GM12872 (cell line): ENCODE results near the gene NAB1.

Source experiments
- TF ChIP-seq, protein P1 (sequence below): IDR thresholded peaks from 3 replicates; pipeline ENCODE4 v1.5.1; 2011; ENCODE audit warnings: low read depth, mild to moderate bottlenecking, low read length, moderate library complexity; ENCODE audit not compliant: insufficient read depth

NAB1 gene

DNA sequence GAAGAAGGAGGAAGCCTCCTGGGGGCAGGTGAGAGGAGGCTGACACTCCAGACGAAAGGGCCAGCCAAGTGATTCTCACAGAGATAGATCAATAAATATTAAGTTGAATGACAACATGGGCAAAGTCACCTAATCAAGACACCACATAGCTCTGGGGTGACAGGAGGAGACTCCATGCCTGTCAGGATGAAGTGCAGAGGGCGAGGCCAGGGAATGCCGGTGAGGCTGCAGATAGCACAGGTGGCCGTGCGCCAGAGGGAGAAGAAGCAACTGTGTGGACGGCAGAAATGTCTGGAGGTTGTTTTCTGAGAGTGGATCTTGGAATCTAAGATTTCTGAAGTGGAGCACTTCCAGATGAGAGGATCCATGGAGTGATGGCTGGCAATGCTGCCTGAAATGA, 71.4 kb downstream of the NAB1 start:
- TF ChIP-seq, protein P1, sequence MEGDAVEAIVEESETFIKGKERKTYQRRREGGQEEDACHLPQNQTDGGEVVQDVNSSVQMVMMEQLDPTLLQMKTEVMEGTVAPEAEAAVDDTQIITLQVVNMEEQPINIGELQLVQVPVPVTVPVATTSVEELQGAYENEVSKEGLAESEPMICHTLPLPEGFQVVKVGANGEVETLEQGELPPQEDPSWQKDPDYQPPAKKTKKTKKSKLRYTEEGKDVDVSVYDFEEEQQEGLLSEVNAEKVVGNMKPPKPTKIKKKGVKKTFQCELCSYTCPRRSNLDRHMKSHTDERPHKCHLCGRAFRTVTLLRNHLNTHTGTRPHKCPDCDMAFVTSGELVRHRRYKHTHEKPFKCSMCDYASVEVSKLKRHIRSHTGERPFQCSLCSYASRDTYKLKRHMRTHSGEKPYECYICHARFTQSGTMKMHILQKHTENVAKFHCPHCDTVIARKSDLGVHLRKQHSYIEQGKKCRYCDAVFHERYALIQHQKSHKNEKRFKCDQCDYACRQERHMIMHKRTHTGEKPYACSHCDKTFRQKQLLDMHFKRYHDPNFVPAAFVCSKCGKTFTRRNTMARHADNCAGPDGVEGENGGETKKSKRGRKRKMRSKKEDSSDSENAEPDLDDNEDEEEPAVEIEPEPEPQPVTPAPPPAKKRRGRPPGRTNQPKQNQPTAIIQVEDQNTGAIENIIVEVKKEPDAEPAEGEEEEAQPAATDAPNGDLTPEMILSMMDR: no peak

DNA sequence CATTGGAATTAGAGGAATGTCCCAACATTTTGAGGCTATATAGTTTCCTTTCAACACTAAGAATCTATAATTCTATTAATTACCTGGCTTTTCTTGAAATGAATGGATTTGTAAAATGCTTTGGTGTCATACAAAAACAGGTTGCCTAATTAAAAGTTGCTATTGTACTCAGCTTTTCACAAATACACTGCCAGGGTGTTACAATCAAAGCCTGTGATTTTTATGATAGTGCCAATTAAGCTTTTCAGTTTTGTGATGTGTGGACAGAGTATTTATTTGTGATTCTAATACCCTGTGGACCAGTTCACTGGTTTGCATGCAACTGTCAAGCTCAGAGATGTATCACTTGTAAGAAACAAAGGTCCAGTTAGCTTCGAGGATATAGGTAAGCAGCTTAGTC, 71.8 kb downstream of the NAB1 start:
- TF ChIP-seq, protein P1: no peak

DNA sequence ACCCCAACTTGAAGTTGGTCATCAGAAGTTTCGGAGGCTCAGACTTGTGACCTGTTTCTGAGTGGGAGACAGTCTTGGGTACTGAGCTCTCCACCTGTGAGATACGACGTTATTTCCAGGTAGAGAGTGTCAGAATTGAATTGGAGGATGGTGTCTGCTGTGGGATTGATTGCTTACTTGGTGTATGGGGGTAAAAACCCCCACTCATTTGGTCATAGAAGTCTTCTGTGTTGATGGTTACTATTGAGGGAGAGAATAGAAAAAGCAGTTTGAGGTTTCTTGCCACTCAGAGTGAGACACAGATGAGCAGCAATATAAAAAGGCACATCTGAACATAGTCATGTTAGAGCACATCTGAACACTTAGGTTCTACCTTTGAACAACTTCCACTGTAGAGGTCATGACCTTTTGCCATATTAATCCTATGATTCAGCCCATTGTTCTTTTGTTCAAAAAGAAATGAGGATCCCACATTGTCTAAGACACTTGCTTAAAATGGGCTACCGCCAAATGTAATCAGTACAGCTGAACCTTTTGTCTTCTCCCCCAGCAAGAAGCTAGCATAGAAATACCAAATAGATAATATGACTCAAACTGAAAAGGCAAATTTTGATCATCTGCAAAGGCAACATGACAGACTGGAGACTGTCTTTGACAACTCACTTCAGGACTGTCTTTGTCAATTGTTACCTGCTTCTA, 73.3 kb downstream of the NAB1 start:
- TF ChIP-seq, protein P1: no peak

DNA sequence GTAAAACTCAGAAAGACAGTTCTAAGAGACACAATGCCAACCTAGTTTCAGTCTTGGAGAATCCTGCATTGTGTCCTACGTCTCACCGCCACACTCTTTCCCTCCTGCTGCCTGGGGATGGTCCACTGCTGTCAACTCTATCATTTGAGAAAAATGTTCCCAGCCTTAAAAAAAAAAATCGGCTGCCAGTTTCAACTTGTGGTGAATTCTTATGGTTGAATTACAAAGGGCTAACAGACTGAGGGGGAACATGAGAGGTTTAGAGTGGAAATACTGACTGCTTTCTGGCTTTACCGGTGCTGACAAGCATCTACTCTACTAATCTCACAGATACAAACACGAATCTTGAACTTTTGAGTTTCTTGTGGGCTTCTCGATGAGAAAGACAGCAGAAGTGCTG, 74.0 kb downstream of the NAB1 start:
- TF ChIP-seq, protein P1: no peak

DNA sequence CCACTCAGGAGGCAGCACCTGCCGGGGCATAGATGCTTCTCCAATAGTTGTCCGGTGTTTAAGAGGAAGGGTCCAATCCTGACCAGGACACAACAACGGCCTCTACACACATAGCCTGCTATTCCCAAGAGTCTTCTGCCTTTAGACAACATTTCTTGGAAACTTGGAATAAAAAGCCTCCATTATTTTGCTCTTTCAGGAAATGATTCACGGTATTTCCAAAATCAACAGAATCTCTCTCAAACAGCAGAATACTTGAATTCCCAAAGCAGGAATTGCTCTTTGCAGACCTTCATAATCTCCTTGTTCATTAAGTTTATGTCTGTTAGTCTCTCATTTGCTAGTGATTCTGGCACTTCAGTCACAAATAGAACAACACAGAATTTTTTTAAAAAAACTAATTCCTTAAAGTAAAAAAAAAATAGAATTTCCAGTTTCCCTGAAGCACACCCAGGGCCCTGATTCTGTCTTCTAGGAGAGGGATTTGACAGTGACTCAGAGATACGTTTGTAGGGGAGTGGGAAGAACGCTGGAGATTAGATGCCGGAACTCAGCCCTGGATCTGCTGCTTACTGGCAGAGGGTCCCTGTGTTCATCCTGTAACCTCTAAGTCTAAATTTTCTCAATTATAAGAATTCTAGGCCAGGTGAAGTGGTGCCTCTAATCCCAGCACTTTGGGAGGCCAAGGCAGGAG, 74.7 kb downstream of the NAB1 start:
- TF ChIP-seq, protein P1: no peak

DNA sequence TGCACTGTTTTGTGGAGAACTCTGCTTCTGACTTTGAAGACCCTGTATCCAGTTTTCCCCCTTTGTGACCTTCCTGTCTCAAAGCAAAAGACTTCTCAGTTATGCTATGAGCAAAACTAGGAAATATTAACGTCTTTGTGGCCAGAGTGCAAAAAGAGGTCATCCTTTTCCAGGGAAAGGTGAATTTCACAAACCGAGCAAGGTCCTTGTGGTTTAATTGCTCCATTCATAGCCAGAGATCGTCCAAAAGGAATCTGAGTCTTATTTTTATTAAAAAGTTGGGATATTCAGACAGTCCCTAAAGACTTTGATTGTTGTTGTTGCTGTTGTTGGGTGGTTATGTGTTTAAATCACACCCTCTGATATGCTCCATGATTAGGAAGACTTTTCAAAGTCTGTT, 77.4 kb downstream of the NAB1 start:
- TF ChIP-seq, protein P1: no peak

DNA sequence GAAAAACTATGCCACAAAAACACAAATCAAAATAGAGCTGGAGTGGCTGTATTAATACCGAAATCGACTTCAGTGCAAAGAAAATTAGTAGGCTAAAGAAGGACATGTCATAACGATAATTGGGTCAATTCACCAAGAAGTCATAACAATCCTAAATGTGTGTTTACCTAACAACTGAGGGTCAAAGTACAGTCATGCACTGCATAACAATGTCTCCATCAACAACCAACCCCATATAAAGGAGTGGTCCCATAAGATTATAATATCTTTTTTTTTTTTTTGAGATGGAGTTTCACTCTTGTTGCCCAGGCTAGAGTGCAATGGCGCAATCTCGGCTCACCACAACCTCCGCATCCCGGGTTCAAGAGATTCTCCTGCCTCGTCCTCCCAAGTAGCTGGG, 87.5 kb downstream of the NAB1 start:
- TF ChIP-seq, protein P1: no peak
